HG02759 (cell line): ENCODE data around the gene MEX3D.

Source experiments
- ATAC-seq: cut with Tn5 transposase; IDR thresholded peaks from one replicate; pipeline ENCODE4 v1.9.1; 2021; ENCODE audit warnings: mild to moderate bottlenecking, moderate library complexity; ENCODE audit not compliant: unreplicated experiment

MEX3D gene

GRCh38 chr19:1574354-1575136 is 6.4 kb upstream of the MEX3D start:
- ATAC-seq, result no peak

GRCh38 chr19:1572795-1573194 is 4.7 kb upstream of the MEX3D start:
- no peak for ATAC-seq

- ATAC-seq, result no peak
Measured at GRCh38 chr19:1571358-1571757, 3.2 kb upstream of the MEX3D start.

GRCh38 chr19:1570836-1571235 is 2.7 kb upstream of the MEX3D start:
- ATAC-seq, result no peak

GRCh38 chr19:1569997-1570396 is 1.9 kb upstream of the MEX3D start:
- no peak for ATAC-seq

GRCh38 chr19:1567848-1568227 is 287 bp downstream of the MEX3D start:
- peak; percentile 21 for ATAC-seq

- ATAC-seq, result no peak
Measured at GRCh38 chr19:1567116-1567847, 843 bp downstream of the MEX3D start.

- ATAC-seq, result no peak
Measured at GRCh38 chr19:1566392-1567115, 1.6 kb downstream of the MEX3D start.

- no peak for ATAC-seq
Measured at GRCh38 chr19:1563251-1563650, 4.9 kb downstream of the MEX3D start.

GRCh38 chr19:1561236-1561842 is 6.8 kb downstream of the MEX3D start:
- ATAC-seq, result no peak

- no peak for ATAC-seq
Measured at GRCh38 chr19:1560286-1560882, 7.7 kb downstream of the MEX3D start.

- no peak for ATAC-seq
Measured at GRCh38 chr19:1558552-1558951, 9.6 kb downstream of the MEX3D start.

- ATAC-seq, result no peak
Measured at GRCh38 chr19:1556390-1557070, 11.6 kb downstream of the MEX3D start.

GRCh38 chr19:1555487-1556389 is 12.4 kb downstream of the MEX3D start:
- no peak for ATAC-seq

GRCh38 chr19:1554968-1555367 is 13.2 kb downstream of the MEX3D start:
- no peak for ATAC-seq

GRCh38 chr19:1553415-1553814 is 14.7 kb downstream of the MEX3D start:
- ATAC-seq, result no peak

GRCh38 chr19:1551068-1552040 is 16.8 kb downstream of the MEX3D start:
- no peak for ATAC-seq

GRCh38 chr19:1549332-1549945 is 18.7 kb downstream of the MEX3D start:
- no peak for ATAC-seq
